GM21381 (cell line): Measurements from ENCODE around the gene ZDHHC11.
"Not testable (repeated sequence)": the region's sequence is repeated elsewhere in the genome, so short reads cannot be mapped to it uniquely, and the experiment has no call there.

ENCODE experiments used
- ATAC-seq: cut with Tn5 transposase; IDR thresholded peaks from one replicate; pipeline ENCODE4 v1.9.1; 2021; ENCODE audit warnings: mild to moderate bottlenecking, moderate library complexity; ENCODE audit not compliant: unreplicated experiment

Gene ZDHHC11

DNA sequence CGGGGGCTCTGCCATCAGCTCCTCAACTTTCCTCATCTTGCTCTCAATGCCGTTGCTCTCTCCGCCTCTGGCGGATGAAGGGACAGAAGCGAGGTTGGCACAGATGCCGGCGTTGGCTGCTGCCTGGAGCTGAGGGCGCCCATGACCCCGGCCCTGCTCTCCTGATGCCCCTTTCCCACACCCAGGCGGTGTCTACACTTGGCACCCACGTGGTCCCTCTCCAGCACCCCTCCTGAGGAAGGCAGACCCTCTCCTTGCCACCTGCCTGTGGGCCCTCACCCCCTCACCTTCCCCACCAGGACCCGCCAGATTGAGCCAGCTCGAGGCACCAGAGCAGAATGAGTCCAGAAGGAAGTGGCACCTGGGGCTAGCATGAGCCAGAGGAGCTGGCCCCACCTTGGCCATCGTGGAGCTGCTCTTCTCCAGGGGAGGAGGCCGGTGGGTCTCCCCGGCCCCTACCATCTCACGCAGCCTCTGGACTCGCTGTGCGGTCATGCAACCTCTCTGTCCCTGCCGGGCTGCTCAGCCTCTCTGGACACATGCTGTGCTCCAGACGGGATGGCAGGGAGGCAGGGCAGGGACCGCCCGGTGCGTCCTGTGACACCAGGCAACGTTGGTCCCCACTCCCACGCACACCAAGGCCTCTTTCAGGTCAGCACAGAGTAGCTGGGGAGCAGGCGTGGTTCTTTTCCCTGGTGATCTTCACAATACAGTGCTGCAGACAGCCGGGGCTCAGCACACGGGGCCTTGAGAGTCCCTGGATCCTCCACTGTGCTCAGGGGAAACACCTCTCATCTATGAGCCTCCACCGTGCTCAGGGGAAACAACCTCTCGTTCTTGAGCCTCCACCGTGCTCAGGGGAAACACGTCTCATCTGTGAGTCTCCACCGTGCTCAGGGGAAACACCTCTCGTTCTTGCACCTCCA lies 4.8 kb downstream of the ZDHHC11 start:
- ATAC-seq, result not testable (repeated sequence)

DNA sequence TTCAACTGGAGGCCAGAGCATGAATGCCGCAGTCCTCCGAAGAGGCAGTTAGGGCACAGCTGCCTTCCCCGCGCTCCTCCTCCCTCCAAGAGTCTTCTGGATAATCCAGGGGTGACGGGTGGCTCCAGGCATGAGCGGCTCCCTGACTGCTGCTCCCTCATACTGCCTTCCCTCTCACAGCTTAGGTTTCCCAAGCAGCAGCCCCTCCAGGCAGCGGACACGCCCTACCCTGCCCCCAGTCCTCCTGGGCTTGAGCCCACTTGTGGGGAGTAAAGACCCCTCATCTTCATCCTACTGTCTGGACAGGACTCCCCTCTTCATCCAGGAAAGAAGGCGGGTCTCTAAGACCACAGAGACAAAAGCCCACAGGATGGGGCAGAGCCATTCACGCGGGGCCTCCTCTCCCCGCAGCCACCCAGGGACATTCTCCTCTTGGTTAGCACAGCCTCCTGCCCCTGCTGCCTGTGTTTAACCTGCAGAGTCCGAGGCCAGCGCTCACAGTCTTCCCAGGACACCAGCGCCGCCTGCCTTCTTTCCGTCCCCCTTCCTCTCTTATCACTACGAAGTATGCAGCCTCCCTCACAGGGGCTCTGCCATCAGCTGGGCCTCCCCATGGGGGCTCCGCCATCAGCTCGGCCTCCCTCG lies 5.6 kb downstream of the ZDHHC11 start:
- not testable (repeated sequence) for ATAC-seq

DNA sequence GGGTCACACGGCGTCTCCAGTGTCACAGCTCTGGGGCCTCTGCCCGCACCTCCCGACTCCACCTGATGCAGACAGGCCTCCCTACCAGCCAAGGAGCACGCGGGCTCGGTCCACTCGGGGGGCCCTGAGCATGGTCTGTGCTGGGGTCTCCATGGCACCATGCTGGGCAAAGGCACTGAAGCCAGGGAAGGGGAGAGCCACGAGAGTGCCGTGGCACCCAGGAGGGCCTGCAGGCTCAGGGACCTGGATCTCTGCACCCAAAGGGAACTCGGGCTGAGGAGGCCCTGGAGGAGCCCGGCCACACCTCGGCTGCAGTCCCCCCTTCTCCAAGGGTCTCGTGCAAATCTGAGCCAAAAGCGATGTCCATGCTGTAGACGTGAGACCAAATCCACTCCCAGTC lies 6.4 kb downstream of the ZDHHC11 start:
- not testable (repeated sequence) for ATAC-seq

DNA sequence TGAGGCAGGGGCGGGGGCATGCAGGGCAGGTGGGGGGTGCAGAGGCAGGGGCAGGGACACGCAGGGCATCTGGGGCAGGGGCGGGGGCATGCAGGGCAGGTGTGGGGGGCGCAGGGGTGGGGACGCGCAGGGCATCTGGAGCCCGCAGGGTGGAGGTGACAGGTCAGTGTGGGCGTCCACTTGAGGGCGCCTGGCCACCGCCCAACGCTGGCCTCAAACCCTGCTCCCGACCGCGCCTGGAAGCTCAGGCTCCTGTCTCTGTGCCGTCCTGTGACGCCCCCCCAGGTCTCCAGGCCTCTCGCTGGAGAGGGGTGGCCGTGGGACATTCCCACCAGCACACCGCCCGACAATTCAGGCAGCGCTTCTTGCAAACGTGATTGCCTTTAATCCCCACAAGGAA lies 6.9 kb downstream of the ZDHHC11 start:
- ATAC-seq, result not testable (repeated sequence)

DNA sequence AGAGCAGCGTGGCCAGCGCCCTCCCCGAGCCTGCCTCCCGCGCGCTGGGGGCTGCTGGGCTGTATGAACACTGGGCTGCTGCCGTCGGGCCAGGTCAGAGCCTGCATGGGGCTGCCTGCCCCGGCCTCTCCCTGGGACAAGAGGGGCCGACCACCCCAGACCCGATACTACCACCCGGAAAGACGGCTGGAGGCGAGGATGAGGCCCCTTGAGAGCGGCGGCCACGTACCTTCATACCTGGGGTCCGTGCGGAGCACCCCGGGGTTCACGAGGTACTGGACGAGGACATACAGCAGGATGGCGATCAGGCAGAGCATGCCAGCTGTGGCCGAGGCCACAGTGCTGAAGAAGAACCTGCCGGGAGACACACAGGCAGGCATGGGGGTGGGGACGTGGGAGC lies 7.4 kb downstream of the ZDHHC11 start:
- ATAC-seq, result not testable (repeated sequence)

DNA sequence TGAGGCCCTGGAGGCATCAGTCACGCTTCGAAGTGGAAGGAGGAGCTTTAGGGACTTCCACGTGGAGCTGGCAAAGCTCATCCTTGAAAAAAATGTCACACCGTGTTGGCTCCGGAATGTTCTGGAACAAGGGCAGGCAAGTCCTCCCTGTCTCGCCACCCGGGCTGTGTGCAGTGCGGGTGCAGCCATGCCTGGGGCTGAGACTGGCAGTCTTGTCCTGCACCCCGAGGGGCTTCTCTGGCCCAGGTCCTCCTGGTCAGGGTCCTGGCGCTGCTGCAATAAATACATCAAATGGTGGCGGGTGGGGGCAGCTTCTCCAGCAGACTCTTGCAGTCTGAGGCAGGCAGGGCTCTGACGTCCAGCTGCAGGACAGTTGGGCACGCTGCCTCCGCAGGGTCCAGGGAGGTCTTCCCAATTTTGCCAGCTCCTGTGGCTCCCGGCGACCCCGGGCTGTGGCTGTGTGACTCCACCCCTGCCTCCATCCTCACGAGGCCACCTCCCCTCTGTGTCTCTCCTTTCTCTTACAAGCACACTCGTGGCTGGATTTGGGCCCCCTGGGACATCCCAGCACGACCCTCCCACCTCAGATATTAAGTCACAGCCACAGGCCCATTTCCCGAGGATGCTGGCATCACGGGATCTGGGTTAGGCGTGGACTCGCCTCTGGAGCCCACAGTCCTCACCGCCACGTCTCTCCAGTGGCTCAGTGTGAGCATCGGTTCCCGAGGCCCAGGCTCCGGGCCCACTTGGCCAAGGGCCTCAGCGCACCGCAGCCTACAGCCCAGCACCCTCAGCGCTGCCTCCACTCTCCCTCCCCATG lies 8.2 kb downstream of the ZDHHC11 start:
- not testable (repeated sequence) for ATAC-seq

DNA sequence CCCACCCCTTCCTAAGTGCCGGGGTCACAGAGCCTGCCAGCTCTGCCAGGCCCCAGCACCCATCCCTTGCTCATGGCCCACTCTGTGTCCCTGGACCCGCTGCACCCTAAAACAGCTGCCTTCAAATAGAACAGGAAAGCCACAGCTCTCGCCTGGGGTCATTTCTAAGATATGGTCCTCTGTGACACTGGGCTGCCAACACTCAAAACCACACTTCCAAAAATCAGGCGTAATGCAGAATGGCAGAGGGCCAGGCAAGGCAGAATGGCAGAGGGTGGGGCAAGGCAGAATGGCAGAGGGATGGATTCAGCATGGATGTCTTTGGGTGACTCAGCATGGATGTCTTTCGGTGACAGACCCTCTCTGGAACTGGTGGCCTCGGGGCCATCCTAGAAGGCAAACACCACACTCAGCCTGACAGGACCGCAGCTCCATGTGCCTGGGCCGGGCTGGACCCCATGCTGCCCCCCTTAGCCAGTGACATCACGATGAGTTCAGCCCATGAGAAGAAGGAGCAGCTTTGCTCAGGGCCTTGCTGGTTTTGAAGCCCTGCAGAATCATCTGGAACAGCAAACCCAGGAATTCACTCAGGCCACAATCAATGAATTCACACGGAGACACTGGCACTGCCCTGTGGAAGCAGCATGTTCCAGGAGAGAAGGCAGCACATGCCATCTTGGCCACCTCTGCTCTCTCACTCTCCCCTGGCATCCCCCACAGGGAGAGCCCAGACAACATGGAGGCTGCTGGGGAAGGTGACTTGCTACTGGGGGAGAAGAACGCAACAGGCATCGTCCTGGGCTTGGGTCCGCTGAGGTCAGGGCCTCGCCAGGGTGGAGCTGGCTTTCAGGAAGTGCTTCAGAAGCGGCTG lies 9.0 kb downstream of the ZDHHC11 start:
- ATAC-seq, result not testable (repeated sequence)

DNA sequence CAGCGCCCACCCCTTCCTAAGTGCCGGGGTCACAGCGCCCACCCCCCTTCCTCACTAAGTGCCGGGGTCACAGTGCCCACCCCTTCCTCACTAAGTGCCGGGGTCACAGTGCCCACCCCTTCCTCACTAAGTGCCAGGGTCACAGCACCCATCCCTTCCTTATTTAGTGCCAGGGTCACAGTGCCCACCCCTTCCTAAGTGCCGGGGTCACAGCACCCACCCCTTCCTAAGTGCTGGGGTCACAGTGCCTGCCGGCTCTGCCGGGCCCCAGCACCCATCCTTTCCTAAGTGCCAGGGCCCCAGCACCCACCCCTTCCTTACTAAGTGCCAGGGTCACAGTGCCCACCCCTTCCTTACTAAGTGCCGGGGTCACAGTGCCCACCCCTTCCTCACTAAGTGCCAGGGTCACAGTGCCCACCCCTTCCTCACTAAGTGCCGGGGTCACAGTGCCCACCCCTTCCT lies 9.8 kb downstream of the ZDHHC11 start:
- not testable (repeated sequence) for ATAC-seq

DNA sequence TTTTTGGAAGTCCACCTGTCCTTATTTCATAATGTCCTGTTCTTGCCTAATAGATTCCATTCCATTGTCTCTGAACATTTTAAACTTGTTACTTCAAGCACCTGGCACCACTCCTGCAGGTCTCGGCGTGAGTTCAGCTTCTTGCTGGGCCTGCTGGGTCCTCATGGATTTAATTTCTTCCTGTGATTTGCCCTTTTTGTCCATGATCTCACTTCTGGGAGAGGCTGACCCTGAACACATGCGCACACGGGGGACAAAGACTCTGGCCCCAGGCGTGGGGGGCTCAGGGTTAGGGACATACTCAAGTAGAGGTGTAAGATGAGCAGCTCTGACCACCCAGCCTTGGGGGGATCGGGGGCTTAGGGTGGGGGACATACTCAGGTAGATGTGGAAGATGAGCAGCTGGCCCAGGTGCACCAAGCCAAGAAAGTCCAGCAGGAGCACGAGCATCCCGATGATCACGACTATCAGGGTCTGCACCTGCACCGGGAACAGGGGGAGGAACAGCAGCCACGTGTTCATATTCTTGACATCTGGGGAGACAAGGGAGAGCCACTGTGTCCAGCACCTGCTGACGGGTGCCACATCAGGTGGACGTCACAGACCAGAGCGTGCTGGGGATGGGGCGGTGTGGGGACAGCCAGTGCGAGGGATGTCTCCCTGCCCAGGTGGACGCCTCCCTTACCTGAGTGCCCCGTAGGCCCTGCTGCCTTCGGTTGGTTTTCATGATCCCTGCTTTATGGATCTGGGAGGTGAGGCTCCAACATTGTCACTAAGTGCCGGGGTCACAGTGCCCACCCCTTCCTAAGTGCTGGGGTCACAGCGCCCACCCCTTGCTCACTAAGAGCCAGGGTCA lies 10.4 kb downstream of the ZDHHC11 start:
- not testable (repeated sequence) for ATAC-seq

DNA sequence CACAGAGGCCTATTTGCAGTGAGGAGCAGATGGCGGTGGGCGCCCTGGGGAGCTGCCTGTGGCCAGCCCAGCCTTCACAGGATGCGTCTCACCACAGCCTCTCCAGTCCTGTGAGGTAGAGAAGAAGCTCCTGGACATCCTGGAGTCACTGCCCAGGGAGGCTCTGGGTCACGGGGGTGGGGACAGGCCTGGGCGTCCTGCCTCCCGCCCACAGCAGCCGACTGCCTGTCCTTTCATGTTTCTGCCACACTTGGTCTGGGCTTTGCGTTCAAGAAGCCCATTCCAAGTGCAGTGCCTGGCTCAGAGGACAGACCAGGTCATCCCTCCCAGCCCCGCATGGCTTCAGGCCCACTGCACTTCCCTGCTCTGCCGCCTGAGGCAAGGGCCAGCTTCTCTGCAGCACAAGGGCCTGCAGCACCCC lies 12.3 kb downstream of the ZDHHC11 start:
- ATAC-seq, result not testable (repeated sequence)

DNA sequence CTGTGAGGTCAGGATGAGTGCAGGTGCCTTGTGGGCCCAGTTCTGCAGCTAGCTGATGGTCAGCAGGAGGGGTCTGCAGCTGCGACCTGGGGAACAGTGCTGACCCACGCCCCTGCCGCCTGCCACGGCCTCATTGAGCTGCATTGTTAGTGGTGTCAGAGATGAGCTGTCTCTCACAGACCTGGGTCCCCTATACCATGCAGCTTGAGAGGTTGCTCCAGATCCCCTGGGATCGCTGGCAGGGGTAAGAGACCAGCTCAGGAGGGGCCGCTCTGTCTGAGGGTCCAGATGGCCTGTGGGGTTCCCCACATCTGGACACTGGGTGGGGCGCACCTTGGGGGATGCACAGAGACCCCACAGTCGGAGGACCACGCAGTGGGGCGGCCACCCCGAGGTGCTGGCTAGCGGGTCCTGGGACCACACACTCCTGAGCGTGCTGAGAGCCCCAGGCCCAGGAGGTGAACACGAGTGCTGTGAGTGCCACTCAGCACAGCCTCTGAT lies 13.1 kb downstream of the ZDHHC11 start:
- not testable (repeated sequence) for ATAC-seq

DNA sequence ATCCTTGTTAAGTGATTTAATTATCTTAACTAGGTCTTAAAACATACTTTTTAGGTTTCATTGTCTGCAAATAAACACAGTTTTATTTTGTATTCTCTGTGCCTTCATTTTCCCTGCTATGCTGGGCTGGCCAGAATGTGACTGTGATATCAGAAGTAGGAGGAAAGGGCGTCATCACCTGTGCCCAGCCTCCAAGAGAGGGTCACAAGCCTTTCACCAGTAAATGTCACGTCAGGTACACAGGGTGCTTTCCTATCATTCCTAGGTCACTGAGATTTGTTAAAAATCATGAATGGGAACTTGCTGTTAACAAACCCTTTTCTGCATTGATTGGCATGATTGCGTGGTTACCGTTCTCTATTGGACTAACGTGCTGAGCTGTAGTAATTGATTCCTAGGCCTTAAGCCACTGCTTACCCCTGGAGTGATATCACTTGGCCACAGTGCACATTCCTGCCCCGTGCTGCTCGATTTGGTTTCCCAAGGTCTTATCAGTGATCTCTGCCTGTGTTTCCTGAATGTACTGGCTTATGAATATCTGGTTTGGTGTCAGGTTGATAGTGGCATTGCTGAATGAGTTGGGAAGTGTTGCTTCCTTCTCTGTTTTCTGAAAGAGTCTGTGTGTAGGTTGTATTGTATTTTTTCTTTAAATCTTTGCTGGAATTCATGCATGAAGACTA lies 14.7 kb downstream of the ZDHHC11 start:
- ATAC-seq, result not testable (repeated sequence)

DNA sequence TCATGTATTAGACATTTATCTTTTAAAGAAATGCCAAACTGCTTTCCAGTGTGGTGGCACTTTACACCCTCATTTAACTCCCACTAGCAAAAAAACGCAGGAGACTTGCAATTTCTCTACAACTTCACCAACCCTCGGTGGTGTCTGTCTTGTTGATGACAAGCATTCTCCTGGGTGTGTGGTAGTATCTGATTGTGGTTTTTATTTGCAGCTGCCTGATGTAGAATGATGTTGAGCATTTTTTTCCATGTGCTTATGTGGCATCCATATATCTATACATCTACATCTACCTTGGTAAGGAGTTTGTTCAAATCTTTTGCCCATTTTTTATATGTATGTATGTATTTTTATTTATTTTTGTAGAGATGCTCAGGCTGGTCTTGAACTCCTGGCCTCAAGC lies 16.8 kb downstream of the ZDHHC11 start:
- not testable (repeated sequence) for ATAC-seq

DNA sequence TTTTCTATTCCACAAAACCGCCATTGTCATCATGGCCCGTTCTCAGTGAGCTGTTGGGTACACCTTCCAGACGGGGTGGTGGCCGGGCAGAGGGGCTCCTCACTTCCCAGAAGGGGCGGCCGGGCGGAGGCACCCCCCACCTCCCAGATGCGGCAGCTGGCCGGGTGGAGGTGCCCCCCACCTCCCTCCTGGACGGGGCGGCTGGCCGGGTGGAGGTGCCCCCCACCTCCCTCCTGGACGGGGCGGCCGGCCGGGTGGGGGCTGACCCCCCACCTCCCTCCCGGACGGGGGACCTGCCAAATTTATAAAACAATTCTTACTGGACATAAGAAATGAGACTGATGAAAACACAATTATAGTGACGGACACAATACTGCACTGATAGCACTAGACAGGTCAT lies 22.6 kb downstream of the ZDHHC11 start:
- ATAC-seq, result not testable (repeated sequence)

DNA sequence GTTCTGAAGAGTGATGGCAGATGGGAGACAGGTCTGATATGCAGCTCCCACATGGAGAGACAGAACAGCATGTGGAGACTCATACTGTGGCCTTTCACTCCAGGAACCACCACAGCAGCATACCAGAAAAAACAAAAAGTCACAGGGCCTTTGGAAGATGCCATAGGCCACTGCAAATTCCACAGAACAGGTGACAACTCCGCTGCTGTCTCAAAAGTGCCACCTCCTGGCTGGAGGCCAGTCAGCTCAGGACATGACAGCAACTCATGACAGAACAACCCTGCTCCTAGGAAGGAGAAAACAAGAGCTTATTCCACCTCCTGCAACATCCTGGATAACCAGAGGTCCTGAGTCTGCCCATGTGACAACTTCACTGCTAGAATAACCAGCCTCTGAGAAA lies 25.2 kb downstream of the ZDHHC11 start:
- ATAC-seq, result not testable (repeated sequence)

DNA sequence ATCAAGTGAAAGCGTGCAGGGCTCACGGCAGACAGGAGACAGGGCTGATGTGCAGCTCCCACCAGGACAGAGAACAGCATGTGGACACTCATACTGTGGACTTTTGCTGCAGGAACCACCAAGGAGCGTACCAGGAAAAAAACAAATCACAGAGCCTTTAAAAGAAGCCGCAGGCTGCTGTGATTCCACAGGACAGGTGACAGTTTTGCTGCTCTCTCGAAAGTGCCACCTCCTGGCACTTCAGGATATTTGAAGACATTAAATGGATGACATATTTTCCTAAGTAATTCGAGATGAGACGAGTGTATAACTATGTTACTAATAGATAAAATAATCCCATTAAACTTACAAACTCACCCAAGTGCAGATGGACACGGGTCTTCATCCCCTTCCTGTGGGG lies 29.3 kb downstream of the ZDHHC11 start:
- ATAC-seq, result no peak

DNA sequence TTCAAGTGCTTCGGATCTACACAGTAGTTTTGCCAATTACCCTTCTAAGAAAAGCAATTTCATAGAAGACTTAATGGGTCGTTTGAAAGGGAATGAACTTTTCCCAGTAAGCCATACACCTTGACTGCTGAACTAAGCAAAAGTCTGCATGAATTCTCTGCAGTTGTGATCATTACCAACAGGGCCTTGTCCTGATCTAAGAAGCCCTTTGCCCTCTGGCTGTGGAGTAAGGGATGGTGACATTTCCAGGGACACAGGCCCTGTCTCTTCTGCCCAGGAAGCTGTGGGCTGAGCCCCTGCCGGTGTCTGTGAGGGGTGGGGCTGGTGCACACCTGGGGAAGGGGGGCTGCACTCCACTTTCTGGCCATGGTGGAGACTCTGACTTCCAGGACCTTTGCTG lies 30.5 kb downstream of the ZDHHC11 start:
- no peak for ATAC-seq

DNA sequence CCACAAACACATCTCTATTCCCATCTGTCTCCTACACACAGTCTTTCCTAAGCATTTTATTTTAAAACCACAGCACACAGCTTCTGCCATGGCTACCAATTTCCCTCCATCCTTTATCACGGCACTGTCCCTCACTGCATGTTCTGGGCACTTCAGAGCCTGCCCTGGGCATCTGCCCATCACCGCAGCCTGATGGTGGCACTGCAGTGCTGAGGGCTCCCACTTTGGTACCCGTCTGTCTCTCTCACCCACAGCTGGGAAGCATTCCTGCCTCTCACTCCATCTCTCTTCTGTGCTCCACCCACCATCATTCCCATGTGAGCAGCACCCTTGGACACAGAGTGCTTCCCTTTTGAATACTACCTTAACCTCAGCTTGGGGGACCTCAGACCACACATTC lies 31.7 kb downstream of the ZDHHC11 start:
- no peak for ATAC-seq
